Endothelial cell of coronary artery (primary cell): ENCODE measurements around the gene PPT2. TPM values are rescaled to one million over a fixed set of nuclear protein-coding genes. Genes with fewer than 3 reads are reported as not detected.

Experiments
- total RNA-seq: library from RNA; depleted of rRNA; stranded (reverse); fragments of >200 nt; gene quantifications from 2 replicates; pipeline ENCODE4 v1.2.3, GENCODE V29; 2014

PPT2 gene, protein sequence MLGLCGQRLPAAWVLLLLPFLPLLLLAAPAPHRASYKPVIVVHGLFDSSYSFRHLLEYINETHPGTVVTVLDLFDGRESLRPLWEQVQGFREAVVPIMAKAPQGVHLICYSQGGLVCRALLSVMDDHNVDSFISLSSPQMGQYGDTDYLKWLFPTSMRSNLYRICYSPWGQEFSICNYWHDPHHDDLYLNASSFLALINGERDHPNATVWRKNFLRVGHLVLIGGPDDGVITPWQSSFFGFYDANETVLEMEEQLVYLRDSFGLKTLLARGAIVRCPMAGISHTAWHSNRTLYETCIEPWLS
- total RNA-seq = 52.3 and 52.8 TPM in 2 replicates

DNA sequence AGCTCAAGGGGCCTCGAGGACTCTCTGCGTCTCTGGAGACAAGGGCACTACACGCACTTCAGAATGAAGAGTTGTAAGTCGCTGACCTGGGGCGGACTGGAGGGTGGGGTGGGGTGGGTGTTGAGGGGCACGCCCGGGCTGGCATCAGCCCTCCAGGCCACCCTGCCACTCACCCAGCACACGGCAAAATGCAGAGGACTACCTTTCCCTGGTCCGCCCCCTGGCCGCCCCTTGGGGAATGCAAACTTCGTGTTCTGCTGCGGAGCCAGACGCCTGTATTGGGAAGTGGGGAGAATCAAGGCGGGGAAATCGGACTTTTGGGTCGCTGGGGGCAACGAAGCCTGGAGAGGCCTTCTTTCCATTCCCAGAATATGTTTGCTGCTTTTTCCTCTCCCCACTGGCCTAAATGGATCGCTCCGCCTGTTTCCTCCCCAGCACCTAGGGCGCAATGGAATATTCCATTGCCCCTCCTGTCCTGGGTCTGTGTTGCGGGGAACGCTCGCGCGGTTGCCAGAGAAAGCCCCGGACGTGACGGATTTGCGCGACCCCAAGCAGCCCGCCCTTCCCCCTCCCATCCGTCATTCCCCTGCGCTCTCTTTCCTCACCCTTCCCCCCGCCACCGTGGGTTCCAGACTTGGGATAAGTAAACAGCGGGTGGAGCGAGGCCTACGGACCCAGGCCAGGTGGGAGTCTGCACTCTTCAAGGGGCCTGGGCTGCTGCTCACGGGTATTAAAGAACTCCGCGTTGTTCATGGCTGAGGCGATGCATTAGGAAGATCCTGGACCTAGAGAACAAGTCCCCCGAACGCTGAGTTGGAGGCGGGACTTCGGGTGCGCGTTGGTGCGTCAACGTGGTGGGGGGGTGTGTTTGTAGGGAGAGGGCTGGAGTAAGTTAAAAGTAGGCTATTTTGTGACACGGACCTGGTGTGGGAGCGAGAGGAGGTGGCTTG, at the start of gene PPT2:
TSS of gene PPT2 (plus strand) at position 578 of the 950 bp plus-strand sequence. CDS start 454 bp downstream, outside the sequence.

DNA sequence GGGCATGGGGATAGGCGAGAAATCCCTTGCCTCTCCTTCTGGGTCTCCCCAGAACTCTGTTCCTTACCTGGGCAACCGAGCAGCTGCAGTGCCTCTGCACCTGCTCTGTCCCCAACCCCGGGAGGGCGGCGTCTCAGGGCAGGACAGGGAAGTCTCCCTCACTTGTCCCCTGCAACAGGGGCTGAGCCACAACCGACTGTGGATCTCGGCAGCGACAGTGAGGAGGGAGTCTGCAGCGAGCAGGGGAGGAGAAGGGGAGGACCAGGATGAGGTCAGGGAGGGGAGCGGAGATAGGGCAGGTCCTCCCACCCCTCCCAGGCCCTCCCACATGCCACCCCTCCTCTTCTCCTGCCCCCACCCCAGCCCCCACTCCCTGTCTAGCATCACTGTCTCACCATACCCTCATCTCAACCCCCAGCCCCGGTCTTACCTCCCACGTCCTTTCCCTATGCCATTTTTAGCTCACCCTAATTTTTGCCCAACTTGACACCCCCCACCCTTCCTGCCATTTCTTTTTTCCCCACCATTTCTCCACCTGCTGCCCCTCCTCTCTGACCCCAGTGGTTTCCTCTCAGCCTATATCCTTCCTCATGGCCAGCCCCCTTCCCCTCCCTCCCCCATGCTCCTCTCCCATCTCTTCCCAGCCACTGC, 44.7 kb upstream of the PPT2 start, which contains the start of gene TNXB:
TSS of gene TNXB (minus strand) at position 225 of the 651 bp plus-strand sequence. CDS start 11,140 bp downstream, outside the sequence.

DNA sequence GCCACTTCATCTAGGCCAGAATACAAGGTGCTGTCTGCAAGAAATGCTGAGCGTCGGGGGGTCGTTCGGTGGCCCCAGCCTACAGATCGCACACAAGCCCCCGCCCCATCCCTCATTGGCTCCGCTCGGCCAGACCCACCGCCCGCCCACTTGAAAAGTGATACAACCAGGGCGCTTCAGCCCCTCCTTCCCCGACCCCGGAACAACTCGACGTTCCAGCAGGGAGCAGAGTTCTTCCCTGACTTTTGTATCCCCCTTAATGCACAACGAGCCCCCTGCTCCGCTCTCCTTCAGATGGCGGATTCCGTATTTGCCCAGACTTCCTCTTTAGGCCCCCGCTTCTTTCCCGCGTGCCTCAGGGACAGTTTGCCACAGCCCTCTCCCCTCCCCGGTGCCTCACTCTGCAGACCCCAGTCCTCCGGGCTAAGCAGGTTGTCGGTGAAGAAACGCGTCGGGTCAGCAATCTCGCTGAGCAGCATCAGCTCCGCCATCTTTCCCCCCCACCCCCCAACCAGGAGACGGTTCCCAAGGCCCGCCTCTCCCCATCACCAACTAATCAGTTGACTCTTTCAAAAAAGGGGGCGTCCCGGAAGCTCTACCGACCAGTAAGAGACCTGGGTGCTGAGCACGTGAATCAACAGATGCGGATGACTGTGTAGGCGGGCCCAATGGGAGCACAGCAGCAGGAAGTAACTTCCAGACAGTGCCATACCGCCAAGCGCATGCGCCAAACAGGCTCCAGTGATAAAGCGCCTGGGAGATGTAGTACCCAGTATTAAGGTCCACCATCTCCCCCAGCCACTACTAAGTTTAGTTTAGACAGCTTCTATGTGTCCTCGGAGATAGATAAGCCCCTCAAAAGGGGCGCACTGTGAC, 26.0 kb upstream of the PPT2 start, which contains the start of gene ATF6B:
TSS of gene ATF6B (minus strand) at position 530 of the 876 bp plus-strand sequence. CDS start at position 491, 39 bp downstream.

DNA sequence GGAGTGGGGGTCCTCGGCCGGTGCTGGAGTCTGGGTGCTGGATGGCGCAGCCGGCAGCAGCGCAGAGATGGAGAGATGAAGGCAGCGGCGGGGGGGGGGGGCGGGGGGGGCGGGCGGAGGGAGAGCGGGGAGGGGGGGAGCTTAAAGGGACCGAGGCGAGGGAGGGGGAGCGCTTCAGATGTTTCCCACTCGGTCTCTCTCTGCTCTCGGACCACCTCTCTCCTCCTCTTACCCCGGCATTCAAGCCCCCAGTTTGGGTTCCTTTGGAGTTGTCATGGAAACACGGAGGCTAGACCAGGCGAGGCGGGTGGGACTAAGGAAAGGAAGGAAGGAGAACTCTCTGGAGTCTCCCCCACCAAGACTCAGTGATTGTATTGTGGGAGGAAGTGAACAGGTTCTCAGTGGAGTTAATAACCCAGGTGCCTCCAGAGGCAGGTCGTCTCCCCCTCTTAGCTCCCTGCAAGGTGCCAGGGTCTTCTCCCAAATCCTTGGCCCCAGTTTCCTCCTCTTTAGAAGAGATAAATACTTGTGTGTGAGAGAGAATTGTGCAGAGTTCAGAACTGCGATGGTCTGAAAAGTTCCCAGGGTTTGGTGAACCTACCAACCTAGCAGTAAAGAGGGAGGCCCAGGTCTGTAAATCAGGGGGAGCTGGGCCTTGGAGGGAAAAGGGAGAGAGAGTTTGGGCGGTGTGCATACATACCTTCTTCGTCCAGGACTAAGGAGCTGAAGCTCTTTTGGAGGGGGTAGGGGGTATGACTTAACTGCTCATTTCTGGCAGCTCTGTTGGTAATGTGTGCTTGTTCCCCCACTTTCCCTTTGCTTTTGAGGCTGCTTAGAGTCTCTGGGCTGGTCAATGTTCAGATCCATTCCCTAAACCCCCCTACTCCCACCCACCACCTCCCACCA, 1.8 kb upstream of the PPT2 start, which contains the start of gene PRRT1:
TSS of gene PRRT1 (minus strand) at position 77 of the 906 bp plus-strand sequence. CDS start 112 bp downstream, outside the sequence.

DNA sequence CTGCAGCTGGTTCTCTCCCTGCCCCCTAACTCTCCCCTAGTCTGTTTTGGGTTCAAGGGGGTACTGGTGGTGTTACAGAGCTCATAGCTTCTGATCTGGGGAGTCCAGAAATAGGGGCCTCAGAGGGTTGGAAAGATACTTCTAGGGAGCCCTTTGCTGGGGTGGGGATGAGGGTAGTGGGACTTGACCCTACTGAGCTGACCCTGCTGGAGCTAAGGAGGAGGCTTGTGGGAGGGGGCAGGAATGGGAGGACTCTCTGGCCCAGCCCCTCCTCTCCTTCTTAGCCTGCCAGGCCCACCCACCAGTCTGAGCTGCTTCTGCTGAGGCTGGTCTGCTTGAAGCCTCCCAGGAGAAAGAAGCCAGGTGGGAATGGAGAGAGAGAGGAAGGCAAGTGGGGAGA, 10.4 kb downstream of the PPT2 start, which contains the start of gene EGFL8:
TSS of gene EGFL8 (plus strand) at position 301 of the 400 bp plus-strand sequence. CDS start 1,571 bp downstream, outside the sequence.

DNA sequence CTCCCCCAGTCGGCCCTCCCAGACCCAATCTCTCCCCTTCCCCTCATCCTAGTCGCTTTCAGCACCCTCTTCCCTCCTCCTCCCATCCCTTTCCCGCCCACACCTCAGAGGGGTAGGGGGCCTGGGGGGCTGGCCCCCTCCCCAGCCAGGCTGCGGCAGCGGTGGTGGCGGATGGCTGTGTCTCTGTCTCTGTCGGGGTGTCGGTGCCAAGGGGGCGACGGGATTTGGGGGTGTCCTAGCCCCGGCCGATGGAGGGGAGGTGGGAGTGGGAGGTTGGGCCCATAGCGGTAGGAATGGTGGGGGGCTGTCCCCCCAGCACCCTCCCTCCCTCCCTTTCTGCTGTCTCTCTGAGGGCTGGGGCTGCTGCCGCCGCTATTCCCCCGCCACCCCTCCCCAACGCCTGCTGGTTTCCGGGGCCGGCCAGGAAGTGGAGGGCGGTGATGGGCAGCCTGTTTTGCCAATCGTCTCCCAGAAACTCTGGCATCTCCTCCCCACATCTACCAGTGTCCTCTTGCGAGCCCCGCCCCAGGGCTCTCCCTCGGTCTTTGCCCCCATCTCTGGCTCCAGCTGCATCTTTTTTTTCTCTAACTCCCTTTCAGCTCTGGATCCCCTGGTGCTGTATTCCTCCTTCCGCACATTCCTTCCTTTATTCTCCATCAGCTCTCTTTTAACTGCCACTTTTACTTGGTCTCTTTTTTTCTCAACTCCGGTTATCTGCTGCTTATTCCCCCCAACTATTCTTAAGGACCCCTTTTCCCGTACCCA, 22.0 kb downstream of the PPT2 start, which contains the start of gene AGPAT1:
TSS of gene AGPAT1 (minus strand) at position 374 of the 765 bp plus-strand sequence. CDS start 4,588 bp downstream, outside the sequence.

DNA sequence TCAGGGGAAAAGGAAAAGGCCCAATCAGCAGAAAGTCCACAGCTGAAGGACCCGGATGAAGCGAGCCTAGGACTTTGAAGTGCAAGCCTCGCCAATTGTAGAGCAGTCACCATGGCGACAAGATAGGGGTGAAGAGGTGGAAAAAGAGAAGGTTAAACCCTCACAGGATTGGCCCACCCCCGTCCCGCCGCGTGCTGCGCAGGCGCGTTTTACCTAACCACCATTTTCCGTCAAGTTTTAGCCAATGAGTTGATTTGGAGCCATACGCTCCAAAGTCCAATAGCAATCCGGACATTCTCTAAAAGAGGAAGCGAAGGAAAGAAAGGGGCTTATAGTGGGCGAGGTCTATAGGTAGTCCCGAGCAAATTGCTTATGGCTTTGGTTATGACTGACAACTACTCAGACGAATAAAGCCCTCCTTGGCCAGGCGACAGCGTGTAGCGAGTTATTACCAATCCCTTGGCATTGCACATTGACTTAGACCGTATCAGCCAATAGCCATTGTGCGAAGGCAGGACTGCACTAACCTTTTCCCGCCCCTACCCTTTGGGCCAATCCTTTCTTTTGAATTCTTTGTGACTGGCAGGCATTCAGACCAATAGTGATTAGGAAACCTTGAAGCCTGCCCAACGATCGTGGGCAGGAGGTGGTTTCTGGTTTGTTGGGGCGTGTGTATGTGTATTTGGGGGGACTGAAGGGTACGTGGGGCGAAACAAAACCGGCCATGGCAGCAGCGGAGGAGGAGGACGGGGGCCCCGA, 24.0 kb downstream of the PPT2 start, which contains the start of gene RNF5:
TSS of gene RNF5 (plus strand) at position 618 of the 759 bp plus-strand sequence. CDS start at position 725, 107 bp downstream.

DNA sequence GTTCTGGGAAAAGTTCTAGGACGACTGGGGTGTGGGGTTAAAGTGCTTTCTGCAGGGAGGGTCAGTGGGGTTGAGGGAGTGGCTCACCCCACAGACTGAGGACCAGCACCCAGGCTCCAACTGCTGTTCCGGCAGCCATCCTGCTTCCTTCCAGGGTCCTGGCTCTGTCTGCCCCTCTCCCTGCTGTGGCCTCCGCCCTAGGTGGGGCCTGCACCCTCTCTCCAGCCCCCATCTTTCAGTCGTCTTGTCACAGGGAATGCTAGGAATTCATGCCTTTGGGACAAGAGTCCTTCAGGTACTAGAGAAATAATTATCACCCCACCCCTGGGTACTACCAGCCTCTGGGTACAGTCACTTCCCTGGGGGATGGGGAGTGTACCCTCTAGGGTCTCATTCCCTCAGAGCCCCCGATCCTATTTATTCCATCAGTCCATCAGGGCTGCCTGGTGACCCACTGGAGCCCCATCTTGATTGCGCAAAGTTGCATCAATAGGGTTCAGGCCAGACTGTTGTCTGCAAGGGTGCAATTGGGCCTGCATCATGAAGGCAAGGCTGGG, 30.2 kb downstream of the PPT2 start, which contains the start of gene AGER:
TSS of gene AGER (minus strand) at position 170 of the 557 bp plus-strand sequence. CDS start at position 139, 31 bp downstream.

DNA sequence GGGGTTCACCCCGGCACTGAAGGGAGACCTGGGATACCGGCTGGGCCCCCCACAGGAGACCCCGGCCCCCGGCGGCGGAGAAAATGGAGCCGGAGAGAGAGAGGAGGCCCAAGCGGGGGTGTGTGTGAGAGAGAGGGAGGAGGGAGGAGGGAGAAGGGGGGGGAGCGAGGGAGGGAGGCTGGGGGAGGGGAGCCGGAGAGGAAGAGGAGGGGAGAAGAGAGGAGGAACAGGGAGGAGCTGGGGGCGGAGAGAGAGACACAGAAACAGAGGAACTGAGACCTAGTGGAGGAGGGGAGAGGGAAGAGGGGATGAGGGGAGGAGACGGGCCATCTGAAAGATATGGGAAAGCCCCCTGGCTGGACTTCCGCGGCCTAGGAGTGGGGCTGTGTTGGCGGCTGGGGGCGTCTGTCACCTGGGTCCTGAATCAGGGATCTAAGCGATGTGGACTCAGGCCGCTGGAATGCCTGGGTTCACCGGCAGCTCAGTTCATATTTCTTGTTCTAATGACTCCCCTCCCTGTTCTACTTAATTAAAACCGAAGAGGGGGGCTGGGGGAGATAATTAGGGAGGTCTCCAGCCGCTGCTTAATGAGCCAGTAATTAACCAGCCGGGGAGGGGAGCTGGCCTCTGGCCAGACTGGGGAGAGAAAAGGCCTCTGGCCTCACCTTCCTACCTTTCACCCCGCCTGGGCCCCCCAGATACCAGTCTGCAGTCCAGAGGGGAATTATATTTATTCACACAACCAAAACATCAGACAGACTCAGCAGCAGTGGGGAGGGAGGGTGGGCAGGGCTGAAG, 36.3 kb downstream of the PPT2 start, which contains the start of gene PBX2:
TSS of gene PBX2 (minus strand) at position 149 of the 798 bp plus-strand sequence. CDS start 287 bp downstream, outside the sequence.

DNA sequence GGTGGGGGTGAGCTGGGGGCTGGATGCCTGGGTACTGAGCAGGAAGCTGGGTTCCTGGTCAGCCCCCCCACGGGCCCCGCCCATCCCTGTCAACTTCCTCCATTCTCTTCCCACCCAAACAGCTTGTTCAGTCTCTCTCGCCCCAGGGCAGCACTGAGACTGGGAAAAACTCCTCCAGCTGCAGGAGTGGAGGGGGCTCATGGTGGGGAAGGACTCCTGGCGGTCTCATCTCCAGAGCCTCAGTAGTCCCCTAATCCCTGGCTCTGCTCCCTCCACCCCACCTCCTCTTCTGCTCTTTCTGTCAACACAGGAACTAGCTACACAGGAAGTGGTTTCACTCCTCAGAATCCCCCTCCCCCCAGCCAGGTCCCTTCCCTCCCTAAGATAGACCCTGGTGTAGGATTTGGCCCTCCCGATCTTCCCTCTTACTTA, 38.7 kb downstream of the PPT2 start, which contains the start of gene GPSM3:
TSS of gene GPSM3 (minus strand) at position 36 of the 432 bp plus-strand sequence. CDS start 130 bp downstream, outside the sequence.

Other genes starting within 250 kb of the PPT2 start
- gene C2, start 226.4 kb upstream of the PPT2 start, total RNA-seq = 0.19 TPM in 1 of 2 replicates, not detected in the other
- gene CFB, start 208.0 kb upstream of the PPT2 start, total RNA-seq = 0.90 and 4.7 TPM in 2 replicates
- gene NELFE, start 195.2 kb upstream of the PPT2 start, total RNA-seq = 99.7 and 109 TPM in 2 replicates
- gene SKIC2, start 195.0 kb upstream of the PPT2 start, total RNA-seq = 40.9 and 43.4 TPM in 2 replicates
- 7.8 and 11.1 TPM in 2 replicates for gene DXO, start 182.0 kb upstream of the PPT2 start, total RNA-seq
- gene C4A, start 172.1 kb upstream of the PPT2 start, total RNA-seq = 0.99 and 2.0 TPM in 2 replicates
- 0.63 and 1.8 TPM in 2 replicates for gene C4B, start 139.3 kb upstream of the PPT2 start, total RNA-seq
- not detected in 2 replicates for gene CYP21A2, start 115.7 kb upstream of the PPT2 start, total RNA-seq
- 0.36 and 1.5 TPM in 2 replicates for gene TNXB, start 44.8 kb upstream of the PPT2 start, total RNA-seq
- 11.1 and 11.2 TPM in 2 replicates for gene ATF6B, start 25.9 kb upstream of the PPT2 start, total RNA-seq
- 5.0 and 6.3 TPM in 2 replicates for gene FKBPL, start 23.9 kb upstream of the PPT2 start, total RNA-seq
- gene PRRT1, start 2.2 kb upstream of the PPT2 start, total RNA-seq = 0.09 TPM in 1 of 2 replicates, not detected in the other
- 1.6 and 2.5 TPM in 2 replicates for gene EGFL8, start 10.5 kb downstream of the PPT2 start, total RNA-seq
- gene AGPAT1, start 21.9 kb downstream of the PPT2 start, total RNA-seq = 8.4 and 13.0 TPM in 2 replicates
- 28.3 and 34.9 TPM in 2 replicates for gene RNF5, start 24.3 kb downstream of the PPT2 start, total RNA-seq
- gene AGER, start 30.1 kb downstream of the PPT2 start, total RNA-seq = 0.36 and 0.66 TPM in 2 replicates
- 37.0 and 42.5 TPM in 2 replicates for gene PBX2, start 36.1 kb downstream of the PPT2 start, total RNA-seq
- gene GPSM3, start 38.5 kb downstream of the PPT2 start, total RNA-seq = 4.2 and 5.5 TPM in 2 replicates
- gene NOTCH4, start 69.9 kb downstream of the PPT2 start, total RNA-seq = 50.7 and 60.4 TPM in 2 replicates
- gene TSBP1, start 217.8 kb downstream of the PPT2 start, total RNA-seq = under 0.01 TPM in 1 of 2 replicates, not detected in the other